IPS-NIHi7 (cell line): ENCODE data around the gene SLC47A2.

Experiments
- DNase-seq: peaks from one replicate; pipeline ENCODE4 v3.0.0; 2012; ENCODE audit warnings: mixed read lengths; ENCODE audit errors: extremely low spot score

SLC47A2 gene

GRCh38 chr17:19747829-19748806, 31.7 kb upstream of the SLC47A2 start, which contains the start of gene ALDH3A1:
Gene ALDH3A1 (minus strand): TSS chr17:19748298. CDS start chr17:19745129, 3,169 bp downstream.
- no peak for DNase-seq

DNA sequence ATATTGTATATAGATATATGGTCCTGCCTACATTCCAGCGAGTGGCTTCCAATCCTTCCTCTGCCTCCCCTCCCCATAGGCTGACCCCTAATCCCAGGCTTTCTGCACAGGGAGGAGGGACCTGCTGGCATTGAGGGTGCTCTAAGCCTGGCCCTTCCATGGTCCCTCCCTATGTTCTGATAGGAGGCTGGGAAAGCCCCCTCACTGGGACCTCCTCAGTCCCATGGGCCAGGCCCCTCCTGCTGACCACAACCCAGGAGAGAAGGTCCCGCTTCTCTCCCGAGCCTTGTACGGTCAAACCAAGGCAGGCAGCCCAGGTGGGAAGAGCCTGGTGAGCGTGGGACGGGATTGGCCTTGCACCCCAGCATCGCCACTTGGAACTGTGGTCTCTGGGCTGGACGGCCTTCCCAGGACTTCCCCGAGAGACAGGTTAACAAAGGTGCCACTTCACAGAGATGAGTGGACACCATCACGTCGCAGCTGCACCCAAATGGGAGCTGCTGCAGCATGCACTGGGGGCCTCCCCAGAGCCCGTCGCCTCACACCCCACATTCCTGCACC, 30.9 kb upstream of the SLC47A2 start:
- DNase-seq: no peak

GRCh38 chr17:19746517-19746916, 30.1 kb upstream of the SLC47A2 start:
- DNase-seq: no peak

GRCh38 chr17:19744922-19745757, 28.8 kb upstream of the SLC47A2 start:
- peak; percentile 95 for DNase-seq

GRCh38 chr17:19744492-19744891, 28.1 kb upstream of the SLC47A2 start:
- no peak for DNase-seq

GRCh38 chr17:19743101-19744100, 27.0 kb upstream of the SLC47A2 start:
- DNase-seq: no peak

GRCh38 chr17:19742495-19742894, 26.1 kb upstream of the SLC47A2 start:
- no peak for DNase-seq

- DNase-seq: no peak
Measured at GRCh38 chr17:19741832-19742457, 25.6 kb upstream of the SLC47A2 start.

GRCh38 chr17:19740933-19741332, 24.5 kb upstream of the SLC47A2 start:
- DNase-seq: no peak

GRCh38 chr17:19739241-19740201, 23.1 kb upstream of the SLC47A2 start:
- DNase-seq: no peak

DNA sequence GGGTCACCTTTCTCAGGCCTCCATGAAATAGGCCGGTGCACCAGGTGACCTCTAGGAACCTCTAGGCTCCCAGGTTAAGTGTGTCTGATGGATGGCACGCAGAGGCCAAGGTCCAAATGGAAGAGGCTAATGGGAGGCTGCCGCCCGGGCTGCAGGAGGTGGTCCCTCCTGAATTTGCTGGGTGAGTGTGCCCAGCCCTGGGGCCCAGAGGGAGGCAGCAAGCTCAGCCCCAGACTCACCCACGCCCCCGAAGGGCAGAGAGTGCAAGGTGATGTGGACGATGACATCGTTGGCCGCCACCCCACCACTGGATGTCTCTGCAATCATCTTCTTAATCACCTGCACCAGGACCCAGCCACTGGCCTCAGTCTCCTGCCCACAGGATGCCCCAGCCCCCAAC, 22.4 kb upstream of the SLC47A2 start:
- no peak for DNase-seq

- DNase-seq: no peak
Measured at GRCh38 chr17:19738073-19738449, 21.7 kb upstream of the SLC47A2 start.

GRCh38 chr17:19737305-19738072, 21.1 kb upstream of the SLC47A2 start:
- DNase-seq: no peak

GRCh38 chr17:19736071-19736470, 19.7 kb upstream of the SLC47A2 start:
- no peak for DNase-seq

DNA sequence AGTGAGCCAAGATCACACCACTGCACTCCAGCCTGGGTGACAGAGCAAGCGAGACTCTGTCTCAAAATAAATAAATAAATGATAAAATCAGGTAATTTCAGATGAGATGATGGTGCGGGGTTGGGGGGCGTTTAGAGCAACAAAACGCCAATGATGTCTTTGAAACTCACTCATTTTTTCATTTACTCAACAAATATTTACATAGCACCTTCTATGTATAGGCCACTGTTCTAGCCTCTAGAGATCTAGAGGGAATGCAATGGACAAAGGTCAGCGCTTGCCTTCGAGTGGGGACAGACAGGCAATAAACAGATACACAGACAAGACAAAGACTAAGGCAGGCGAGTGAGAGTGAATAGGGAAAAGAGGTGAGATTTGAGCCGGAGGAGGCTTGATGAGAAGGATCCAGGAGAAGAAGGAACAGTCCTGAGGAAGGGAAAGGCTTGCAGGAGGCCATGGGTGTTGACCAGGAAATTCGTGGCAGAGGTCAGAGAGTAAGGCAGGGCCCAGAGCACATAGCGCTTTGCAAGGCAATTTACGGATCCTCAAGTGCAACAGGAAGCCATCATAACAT, 17.7 kb upstream of the SLC47A2 start:
- DNase-seq: no peak

- DNase-seq: no peak
Measured at GRCh38 chr17:19731626-19732025, 15.2 kb upstream of the SLC47A2 start.

GRCh38 chr17:19730843-19731242, 14.5 kb upstream of the SLC47A2 start:
- no peak for DNase-seq

GRCh38 chr17:19729900-19730299, 13.5 kb upstream of the SLC47A2 start:
- DNase-seq: no peak
